Stomach (tissue), 9 donors: Measurements from ENCODE around the gene GOLGB1. TPM values are rescaled to one million over a fixed set of nuclear protein-coding genes. Genes with fewer than 3 reads are reported as not detected.
"Not testable (repeated sequence)": the region's sequence is repeated elsewhere in the genome, so short reads cannot be mapped to it uniquely, and the experiment has no call there.

Source experiments
- DNase-seq, 2 donors: peaks; one replicate each; pipeline versions ENCODE4 v3.0.0 to v3.0.0-alpha.2; 2013 to 2019
- H3K27ac ChIP-seq, 5 donors: fragments of 200-600 bp in 4 of 5; sonication (generic) in 4 of 5; one replicate each; pipeline ENCODE4 v1.5.1; 2013 to 2019; ENCODE audit warnings: mild to moderate bottlenecking in 1 of 5, moderate library complexity in 1 of 5
- H3K27me3 ChIP-seq, 3 donors: fragments of 200-600 bp; sonication (generic); one replicate each; pipeline ENCODE4 v1.5.1; 2017 to 2019; ENCODE audit warnings: mixed run types in 1 of 3
- H3K36me3 ChIP-seq, 4 donors: fragments of 200-600 bp; sonication (generic); 1 replicate in 3 of 4; 2 replicates in 1 of 4; pipeline ENCODE4 v1.5.1; 2016 to 2019
- H3K4me1 ChIP-seq, 4 donors: fragments of 200-600 bp; sonication (generic); one replicate each; pipeline ENCODE4 v1.5.1; 2016 to 2019
- H3K4me3 ChIP-seq, 4 donors: fragments of 200-600 bp; sonication (generic) in 3 of 4; one replicate each; pipeline ENCODE4 v1.5.1; 2016 to 2019; ENCODE audit warnings: mild to moderate bottlenecking in 1 of 4
- H3K9me3 ChIP-seq, 4 donors: fragments of 200-600 bp; sonication (generic); one replicate each; pipeline ENCODE4 v1.5.1; 2016 to 2019
- CTCF ChIP-seq, 7 experiments: fragments of 450-650 bp in 4 of 7; fragments of 200-600 bp in 3 of 7; sonication (generic) in 3 of 7; IDR thresholded peaks; one replicate each; pipeline ENCODE4 v1.5.1; 2016 to 2019; ENCODE audit warnings: antibody characterized with exemption in 7 of 7, control low read depth in 2 of 7, mild to moderate bottlenecking in 1 of 7
- EP300 ChIP-seq: sonication (generic); formaldehyde crosslinking; IDR thresholded peaks from one replicate; pipeline ENCODE4 v1.6.1; 2017; ENCODE audit warnings: antibody characterized with exemption
- POLR2A ChIP-seq, 4 donors: fragments of 450-650 bp; IDR thresholded peaks; one replicate each; pipeline ENCODE4 v1.6.1; 2016; ENCODE audit warnings: antibody characterized with exemption in 4 of 4, control low read depth in 2 of 4, mild to moderate bottlenecking in 1 of 4, moderate library complexity in 1 of 4
- POLR2AphosphoS5 ChIP-seq, 3 donors: sonication (generic); formaldehyde crosslinking; IDR thresholded peaks; one replicate each; pipeline ENCODE4 v1.6.1; 2016; ENCODE audit warnings: antibody characterized with exemption in 3 of 3
- WGBS, 5 donors: extraction: QIAGEN DNeasy Blood & Tissue Kit in 3 of 5; methylation state at CpG; one replicate each; pipeline versions ENCODE4 v1.1.5 to v1.1.7; 2013 to 2018; 5-methylcytosine and 5-hydroxymethylcytosine counted together
- intact Hi-C: fragments of 100-400 bp; cut with DNase I; formaldehyde crosslinking; loops from one replicate; pipeline ENCODE4 v1.15.1; 2023; ENCODE audit warnings: low total_unique reads
- polyA plus RNA-seq, 3 donors: library from polyadenylated mRNA; stranded (reverse); fragments of 200-250 nt; gene quantifications; one replicate each; pipeline ENCODE4 v1.2.3, GENCODE V29; 2013
- total RNA-seq, 5 donors: library from RNA; depleted of rRNA; stranded (reverse); fragments of >200 nt; gene quantifications; one replicate each; pipeline versions ENCODE4 v1.1.0 to v1.2.3, GENCODE V29; 2014 to 2016
- donor health status: healthy with polysubstance abuse.
- donor health status: Bipolar disorder and iron deficiency.
- donor health status: healthy.

GOLGB1 gene
- total and polyA plus RNA-seq, 8 donors: 6.7 to 81.1 (median 56.2) TPM

- Histone ChIP-seq H3K4me1 (no peaks in the 10 kb centered on the region), H3K27ac (peak overlapping the region in 1 of 5 donors; percentile 11), H3K27me3 (no peaks in the 10 kb centered on the region), H3K36me3 (peaks cover 8 to 55% (median 51%) of the 10 kb centered on the region in 4 donors), H3K9me3 (no peaks in the 10 kb centered on the region), H3K4me3 (no peak overlapping the region)
- WGBS, 5 donors: 94 to 98% (median 98%) methylated on average over 3 of the region's 3 CpGs
- intact Hi-C loops: no loop called here
- no peak for TF ChIP-seq CTCF (IDR thresholded peaks at IDR 0.05)
- no peak for TF ChIP-seq EP300
- no peak for TF ChIP-seq POLR2AphosphoS5 (IDR thresholded peaks at IDR 0.05)
- no peak for TF ChIP-seq POLR2A (IDR thresholded peaks at IDR 0.05)
- DNase-seq: no peak
These were observed 43.5 kb upstream of the GOLGB1 start for GRCh38 chr3:121793078-121793477.

- no peak for DNase-seq
- no peak overlapping the region for H3K4me3 ChIP-seq
- peaks cover 8 to 75% (median 74%) of the 10 kb centered on the region in 4 donors for H3K36me3 ChIP-seq
- intact Hi-C loops: no loop called here
- 66 to 85% (median 84%) methylated on average over 2 of the region's 2 CpGs for WGBS, 5 donors
- no peak overlapping the region for H3K27ac ChIP-seq
- TF ChIP-seq EP300 (no peak), POLR2A (IDR thresholded peaks at IDR 0.05) (no peak), CTCF (IDR thresholded peaks at IDR 0.05) (no peak), POLR2AphosphoS5 (IDR thresholded peaks at IDR 0.05) (no peak)
- H3K4me1 ChIP-seq: no peaks in the 10 kb centered on the region
- no peaks in the 10 kb centered on the region for H3K27me3 ChIP-seq
- no peaks in the 10 kb centered on the region for H3K9me3 ChIP-seq
These were observed 36.9 kb upstream of the GOLGB1 start for GRCh38 chr3:121786485-121786884.

- intact Hi-C loops, DNase-seq, H3K27ac ChIP-seq, H3K9me3 ChIP-seq, H3K4me3 ChIP-seq, H3K27me3 ChIP-seq, H3K4me1 ChIP-seq: not testable (repeated sequence)
- WGBS, 5 donors: 82 to 91% (median 90%) methylated on average over 8 of the region's 8 CpGs
- peaks cover 3 to 86% (median 82%) of the 10 kb centered on the region in 4 donors for H3K36me3 ChIP-seq
These were observed 33.2 kb upstream of the GOLGB1 start for GRCh38 chr3:121782784-121783183.

- 97 to 99% (median 98%) methylated on average over 7 of the region's 7 CpGs for whole genome bisulfite sequencing, 5 donors
- TF ChIP-seq POLR2A (IDR thresholded peaks at IDR 0.05) (no peak), POLR2AphosphoS5 (IDR thresholded peaks at IDR 0.05) (no peak), CTCF (IDR thresholded peaks at IDR 0.05) (no peak)
- Histone ChIP-seq H3K4me3 (no peak overlapping the region), H3K9me3 (no peaks in the 10 kb centered on the region), H3K27me3 (no peaks in the 10 kb centered on the region), H3K4me1 (no peaks in the 10 kb centered on the region), H3K36me3 (peaks cover 8 to 86% (median 82%) of the 10 kb centered on the region in 4 donors), H3K27ac (no peak overlapping the region)
- intact Hi-C loops: no loop called here
- no peak for DNase-seq
These were observed 32.1 kb upstream of the GOLGB1 start for GRCh38 chr3:121781611-121782010.

GRCh38 chr3:121775095-121775494 is 25.6 kb upstream of the GOLGB1 start:
- H3K9me3 ChIP-seq, H3K4me3 ChIP-seq, H3K4me1 ChIP-seq, intact Hi-C loops, DNase-seq, H3K27ac ChIP-seq, H3K27me3 ChIP-seq: not testable (repeated sequence)
- H3K36me3 ChIP-seq: peaks cover 31 to 99% (median 97%) of the 10 kb centered on the region in 4 donors
- WGBS, 5 donors: 95 to 97% (median 97%) methylated on average over 4 of the region's 4 CpGs
